H1 (cell line): ENCODE data around the gene TAF10. TPM values are rescaled to one million over a fixed set of nuclear protein-coding genes. Genes with fewer than 3 reads are reported as not detected.

Source experiments
- CTCF ChIA-PET: fragments of 300-600 bp; sonication (Branson Sonifier 250); formaldehyde crosslinking; loops from one replicate; lab custom pipeline; 2021; ENCODE audit not compliant: partially characterized antibody; lab: Charles Lee
- POLR2A ChIA-PET: fragments of 300-600 bp; sonication (Branson Sonifier 250); formaldehyde crosslinking; loops from one replicate; lab custom pipeline; 2021; ENCODE audit warnings: inconsistent platforms; ENCODE audit not compliant: partially characterized antibody; lab: Charles Lee
- DNase-seq, 2 experiments: peaks; one replicate each; pipeline versions ENCODE4 v3.0.0 to v3.0.0-alpha.2; 2010 to 2022; ENCODE audit warnings: low spot score in 2 of 2, low read depth in 1 of 2, mixed read lengths in 1 of 2
- FAIRE-seq: peaks from 2 replicates; lab custom pipeline; 2011; peaks lifted over from hg19 to GRCh38; lab: Jason Lieb, UNC
- H2AFZ ChIP-seq: 2 replicates; pipeline ENCODE4 v1.8.1; 2012; ENCODE audit warnings: low read length, inconsistent platforms
- H2AK5ac ChIP-seq: 2 replicates; pipeline ENCODE4 v1.6.1; 2013; ENCODE audit warnings: low read depth, low read length
- H2BK120ac ChIP-seq: replicated peaks from 2 replicates; pipeline ENCODE3; 2013; ENCODE audit warnings: low read depth, low read length, inconsistent platforms
- H2BK12ac ChIP-seq: 2 replicates; pipeline ENCODE4 v1.6.1; 2013; ENCODE audit warnings: low read depth, low read length
- H2BK15ac ChIP-seq: 2 replicates; pipeline ENCODE4 v1.6.1; 2013; ENCODE audit warnings: low read length
- H2BK20ac ChIP-seq: 2 replicates; pipeline ENCODE4 v1.6.1; 2013; ENCODE audit warnings: low read length
- H2BK5ac ChIP-seq: 2 replicates; pipeline ENCODE4 v1.6.1; 2013; ENCODE audit warnings: low read depth, low read length
- H3K14ac ChIP-seq: 2 replicates; pipeline ENCODE4 v1.6.1; 2013; ENCODE audit warnings: inconsistent platforms; ENCODE audit not compliant: insufficient read length
- H3K18ac ChIP-seq: 2 replicates; pipeline ENCODE4 v1.6.1; 2013; ENCODE audit warnings: low read length; ENCODE audit errors: extremely low read depth
- H3K23ac ChIP-seq: 2 replicates; pipeline ENCODE4 v1.6.1; 2013; ENCODE audit warnings: inconsistent platforms; ENCODE audit not compliant: insufficient read length
- H3K23me2 ChIP-seq: 2 replicates; pipeline ENCODE4 v1.6.1; 2013; ENCODE audit warnings: low read depth, low read length
- H3K27ac ChIP-seq: 2 replicates; pipeline ENCODE4 v1.6.1; 2011; ENCODE audit warnings: low read depth, low read length, inconsistent platforms
- H3K27me3 ChIP-seq, 4 experiments: replicated peaks in 1 of 4; 1 replicate in 1 of 4; 2 replicates in 3 of 4; pipeline versions ENCODE4 v1.6.1 to v1.8.1; 2011 to 2013; ENCODE audit warnings: low read length in 3 of 4, mild to moderate bottlenecking in 3 of 4, inconsistent platforms in 2 of 4, mixed read lengths in 2 of 4, moderate library complexity in 1 of 4; ENCODE audit not compliant: control insufficient read depth in 3 of 4, insufficient read depth in 3 of 4; ENCODE audit errors: extremely low read depth in 1 of 4
- H3K36me3 ChIP-seq, 4 experiments: 2 replicates each; pipeline versions ENCODE4 v1.6.1 to v1.8.1; 2011 to 2013; ENCODE audit warnings: mild to moderate bottlenecking in 4 of 4, low read length in 3 of 4, moderate library complexity in 2 of 4, control low read depth in 1 of 4, inconsistent platforms in 1 of 4; ENCODE audit not compliant: insufficient read depth in 4 of 4, control insufficient read depth in 2 of 4
- H3K4ac ChIP-seq: replicated peaks from 2 replicates; pipeline ENCODE3; 2013; ENCODE audit warnings: low read length, low read depth, mixed read lengths, inconsistent platforms; ENCODE audit not compliant: insufficient read length
- H3K4me1 ChIP-seq, 4 experiments: replicated peaks in 1 of 4; 1 replicate in 1 of 4; 2 replicates in 3 of 4; pipeline versions ENCODE4 v1.6.1 to v1.8.1; 2011 to 2013; ENCODE audit warnings: low read length in 3 of 4, inconsistent platforms in 2 of 4, mixed read lengths in 1 of 4; ENCODE audit not compliant: insufficient read depth in 4 of 4, control insufficient read depth in 3 of 4
- H3K4me2 ChIP-seq, 2 experiments: 2 replicates each; pipeline versions ENCODE4 v1.6.1 to v1.8.1; 2011 to 2013; ENCODE audit warnings: low read depth in 2 of 2, low read length in 2 of 2, control low read depth in 1 of 2, inconsistent platforms in 1 of 2, mild to moderate bottlenecking in 1 of 2; ENCODE audit not compliant: insufficient read depth in 1 of 2
- H3K4me3 ChIP-seq, 4 experiments: fragments of 200-600, 300-600 bp in 1 of 4; sonication (generic), shearing (Covaris generic), sonication (Bioruptor Twin) in 1 of 4; 2 replicates each; pipeline versions ENCODE4 v1.5.1 to v1.8.1; 2011 to 2016; ENCODE audit warnings: low read length in 4 of 4, low read depth in 3 of 4, control low read depth in 2 of 4, inconsistent platforms in 2 of 4, mild to moderate bottlenecking in 2 of 4, mixed read lengths in 1 of 4, moderate library complexity in 1 of 4; ENCODE audit not compliant: insufficient read depth in 2 of 4; ENCODE audit errors: extremely low read depth in 1 of 4
- H3K56ac ChIP-seq: replicated peaks from 2 replicates; pipeline ENCODE3; 2013; ENCODE audit warnings: low read depth, mild to moderate bottlenecking, mixed read lengths, low read length, inconsistent platforms; ENCODE audit not compliant: insufficient read length
- H3K79me1 ChIP-seq: 2 replicates; pipeline ENCODE4 v1.6.1; 2013; ENCODE audit warnings: low read depth, low read length, control low read depth
- H3K79me2 ChIP-seq, 2 experiments: 2 replicates each; pipeline versions ENCODE4 v1.6.1 to v1.8.1; 2012 to 2013; ENCODE audit warnings: low read length in 2 of 2, mild to moderate bottlenecking in 2 of 2, inconsistent platforms in 1 of 2; ENCODE audit not compliant: insufficient read depth in 2 of 2, control insufficient read depth in 1 of 2
- H3K9ac ChIP-seq, 4 experiments: replicated peaks in 1 of 4; 1 replicate in 1 of 4; 2 replicates in 3 of 4; pipeline versions ENCODE4 v1.6.1 to v1.8.1; 2011 to 2013; ENCODE audit warnings: low read depth in 3 of 4, low read length in 3 of 4, control low read depth in 2 of 4, mild to moderate bottlenecking in 2 of 4, moderate library complexity in 2 of 4, inconsistent platforms in 1 of 4; ENCODE audit errors: extremely low read depth in 1 of 4
- H3K9me3 ChIP-seq, 2 experiments: 2 replicates each; pipeline versions ENCODE4 v1.6.1 to v1.8.1; 2012 to 2013; ENCODE audit warnings: mild to moderate bottlenecking in 2 of 2, moderate library complexity in 2 of 2, control low read depth in 1 of 2, inconsistent platforms in 1 of 2, low read depth in 1 of 2, low read length in 1 of 2, mixed read lengths in 1 of 2; ENCODE audit not compliant: insufficient read depth in 2 of 2
- H4K20me1 ChIP-seq, 2 experiments: replicated peaks in 1 of 2; 2 replicates each; pipeline versions ENCODE3 to v1.8.1; 2011 to 2013; ENCODE audit warnings: inconsistent platforms in 2 of 2, low read length in 2 of 2, mild to moderate bottlenecking in 1 of 2; ENCODE audit not compliant: insufficient read depth in 2 of 2, control insufficient read depth in 1 of 2
- H4K5ac ChIP-seq: 2 replicates; pipeline ENCODE4 v1.6.1; 2013; ENCODE audit warnings: low read length, low read depth, mixed read lengths, inconsistent platforms; ENCODE audit not compliant: insufficient read length
- H4K8ac ChIP-seq: 2 replicates; pipeline ENCODE4 v1.8.0; 2013; ENCODE audit warnings: mild to moderate bottlenecking, moderate library complexity, low read length, inconsistent platforms; ENCODE audit not compliant: insufficient read depth; ENCODE audit errors: extremely low read depth
- H4K91ac ChIP-seq: replicated peaks from 2 replicates; pipeline ENCODE3; 2013; ENCODE audit warnings: low read length, mixed read lengths, inconsistent platforms; ENCODE audit not compliant: insufficient read length
- CEBPB ChIP-seq: IDR thresholded peaks from 2 replicates; pipeline ENCODE4 v1.6.1; 2012; ENCODE audit warnings: low read depth, low read length
- CHD1 ChIP-seq: IDR thresholded peaks from 2 replicates; pipeline ENCODE4 v1.6.1; 2012; ENCODE audit warnings: low read depth, low read length, improper control_type of control experiment
- CHD2 ChIP-seq: IDR thresholded peaks from 2 replicates; pipeline ENCODE4 v1.6.1; 2012; ENCODE audit warnings: low read length, improper control_type of control experiment
- HDAC6 ChIP-seq: IDR thresholded peaks from one replicate; pipeline ENCODE4 v1.7.1; 2012; ENCODE audit warnings: low read depth, mild to moderate bottlenecking, inconsistent platforms, low read length, moderate library complexity
- JUN ChIP-seq: IDR thresholded peaks from 2 replicates; pipeline ENCODE4 v1.6.1; 2011; ENCODE audit warnings: low read depth, mild to moderate bottlenecking, improper control_type of control experiment, low read length
- JUND ChIP-seq: IDR thresholded peaks from 2 replicates; pipeline ENCODE4 v1.6.1; 2011; ENCODE audit warnings: mild to moderate bottlenecking, improper control_type of control experiment, low read length
- MAFK ChIP-seq: IDR thresholded peaks from 2 replicates; pipeline ENCODE4 v1.6.1; 2012; ENCODE audit warnings: low read depth, mild to moderate bottlenecking, improper control_type of control experiment, low read length
- MAX ChIP-seq: IDR thresholded peaks from 2 replicates; pipeline ENCODE4 v1.6.1; 2012; ENCODE audit warnings: inconsistent platforms
- SAP30 ChIP-seq: fragments of 300-600 bp; sonication (generic); IDR thresholded peaks from 2 replicates; pipeline ENCODE4 v1.7.1; 2012; ENCODE audit warnings: low read length, moderate library complexity, mild to moderate bottlenecking, inconsistent platforms; ENCODE audit not compliant: insufficient read depth, insufficient replicate concordance
- TBP ChIP-seq: IDR thresholded peaks from 2 replicates; pipeline ENCODE4 v1.6.1; 2011; ENCODE audit warnings: low read depth, low read length, improper control_type of control experiment
- TCF12 ChIP-seq: IDR thresholded peaks from 2 replicates; pipeline ENCODE4 v1.6.1; 2011; ENCODE audit warnings: low read depth, mild to moderate bottlenecking, low read length
- WGBS, 2 experiments: shearing (Covaris generic) in 1 of 2; methylation state at CpG; one replicate each; pipeline versions ENCODE4 v1.1.6 to v1.1.7; 2013 to 2015; ENCODE audit warnings: low lambda C conversion rate in 2 of 2, mixed read lengths in 2 of 2, inconsistent platforms in 1 of 2, low coverage in 1 of 2, missing lambda C conversion rate in 1 of 2; ENCODE audit not compliant: insufficient replicate concordance in 2 of 2, insufficient coverage in 1 of 2, insufficient read length in 1 of 2; ENCODE audit errors: extremely low coverage in 1 of 2, missing lambda C conversion rate in 1 of 2; 5-methylcytosine and 5-hydroxymethylcytosine counted together
- polyA plus RNA-seq, 7 experiments: library from polyadenylated mRNA; depleted of rRNA in 3 of 7; stranded (reverse) in 5 of 7; unstranded in 2 of 7; fragments of >200 nt in 5 of 7; fragments of 200-250 nt in 2 of 7; gene quantifications; 1 replicate in 5 of 7; 2 replicates in 1 of 7; 4 replicates in 1 of 7; pipeline versions ENCODE4 v1.2.1 to v1.2.3, GENCODE V29; 2011 to 2013; ENCODE audit warnings: missing spikeins in 2 of 7, mixed read lengths in 2 of 7
- total RNA-seq: library from RNA; stranded (reverse); fragmentation: NEBNext Ultra II Directional; extraction: Animal tissue kit (Norgen Biotek cat#: 25700); gene quantifications from 2 replicates; pipeline ENCODE4 v1.2.1, GENCODE V29; 2021
- TF ChIP-seq, protein P1 (sequence below): IDR thresholded peaks from 2 replicates; pipeline ENCODE4 v1.6.1; 2011; ENCODE audit warnings: low read depth, mild to moderate bottlenecking, low read length; ENCODE audit not compliant: insufficient read depth

TAF10 gene
- total and polyA plus RNA-seq, 2 of the 8 experiments (the other 6 are each of a cell fraction or from before 2014, with no cell fraction given) = 128 to 213 TPM

DNA sequence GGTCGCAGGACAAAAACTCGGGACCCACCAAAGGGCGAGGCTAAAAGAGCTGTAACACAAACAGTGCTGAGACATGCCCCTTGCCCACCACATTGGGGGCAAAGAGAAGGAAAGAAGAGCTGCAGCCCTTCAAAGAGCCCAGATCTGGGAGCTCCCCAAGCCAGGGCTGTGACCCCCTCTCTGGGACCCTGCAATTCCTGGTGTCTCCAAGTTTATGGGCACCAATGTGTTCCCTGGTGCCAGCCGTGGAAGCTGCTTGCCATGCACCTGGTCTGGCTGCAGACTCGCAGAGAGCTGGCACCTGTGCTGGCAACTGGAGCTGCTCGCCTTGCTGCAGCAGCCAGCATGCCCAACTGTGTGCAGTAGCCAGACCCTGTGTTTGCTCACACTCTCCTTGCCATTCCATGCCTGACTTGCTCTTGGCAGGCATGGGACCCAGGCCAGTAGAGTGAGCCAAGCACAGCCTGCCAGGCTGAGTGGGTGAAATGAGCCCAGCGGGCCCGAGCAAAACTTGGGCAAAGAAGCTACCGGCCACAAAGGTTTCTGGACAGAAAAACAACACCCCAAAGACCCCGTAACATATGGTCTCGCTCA, 24.6 kb downstream of the TAF10 start:
- H4K5ac ChIP-seq = no peak overlapping the region
- H4K91ac ChIP-seq = peak overlapping the region; percentile 7
- H3K27ac ChIP-seq = peak overlapping the region; percentile 59; the same call in 1 of the 2 replicates
- WGBS, 2 experiments = 71% methylated on average over 11 of the region's 11 CpGs; no CpG with 5 or more reads in 1 of the 2 experiments
- H3K56ac ChIP-seq = no peak overlapping the region
- no peak overlapping the region for H2AK5ac ChIP-seq
- H3K79me1 ChIP-seq = no peaks in the 10 kb centered on the region; the same call in 1 of the 2 replicates
- no peaks in the 10 kb centered on the region for H3K23me2 ChIP-seq
- FAIRE-seq (no peak), DNase-seq (peak in 1 of 2 experiments; percentile 43)
- H3K36me3 ChIP-seq = no peaks in the 10 kb centered on the region
- no peak overlapping the region for H3K4ac ChIP-seq
- no peaks in the 10 kb centered on the region for H4K20me1 ChIP-seq
- H3K4me3 ChIP-seq = peak overlapping the region in 3 of 4 experiments; percentile 37 to 55 (median 49); a peak in 4 of 8 replicates
- no peak overlapping the region for H3K14ac ChIP-seq
- no peak overlapping the region for H3K23ac ChIP-seq
- H3K9ac ChIP-seq = peak overlapping the region in 1 of 4 experiments; percentile 29; a peak in 3 of 7 replicates
- no peaks in the 10 kb centered on the region for H3K27me3 ChIP-seq
- H3K9me3 ChIP-seq = peaks cover 0 to 4% of the 10 kb centered on the region in 2 experiments; a peak in 1 of 4 replicates
- ChIA-PET CTCF (interaction anchor here (0.7 to 3.0 kb wide), 11 partner anchors 7 to 319 kb away, joined by 3 to 11 read pairs (median 4); no protein-coding TSS in a partner anchor), POLR2A (interaction anchor here (1.1 to 1.7 kb wide), 3 partner anchors 9 to 32 kb away, joined by 3 to 4 read pairs (median 4); partner anchors contain the start of genes ILK and TPP1)
- H2BK15ac ChIP-seq = no peak overlapping the region
- peak overlapping the region; percentile 79 for H2AFZ ChIP-seq
- peak overlapping the region; percentile 78; the same call in 1 of the 2 replicates for H2BK5ac ChIP-seq
- no peak overlapping the region for H2BK20ac ChIP-seq
- H3K4me2 ChIP-seq = peak overlapping the region in 1 of 2 experiments; percentile 83; a peak in 2 of 4 replicates
- H3K79me2 ChIP-seq = no peaks in the 10 kb centered on the region
- H3K4me1 ChIP-seq = peaks cover 0 to 16% (median 10%) of the 10 kb centered on the region in 4 experiments; a peak in 5 of 7 replicates
- H2BK12ac ChIP-seq = no peak overlapping the region
- no peak overlapping the region for H2BK120ac ChIP-seq
- H4K8ac ChIP-seq = no peak overlapping the region
- H3K18ac ChIP-seq = peak overlapping the region; percentile 48; the same call in 1 of the 2 replicates
- no peak for TF ChIP-seq MAFK
- no peak for TF ChIP-seq CHD2
- TF ChIP-seq SAP30 = no peak
- TF ChIP-seq CEBPB = no peak
- no peak for TF ChIP-seq TCF12
- no peak for TF ChIP-seq JUND
- no peak for TF ChIP-seq TBP
- no peak for TF ChIP-seq HDAC6
- no peak for TF ChIP-seq CHD1
- no peak for TF ChIP-seq JUN
- TF ChIP-seq, protein P1, sequence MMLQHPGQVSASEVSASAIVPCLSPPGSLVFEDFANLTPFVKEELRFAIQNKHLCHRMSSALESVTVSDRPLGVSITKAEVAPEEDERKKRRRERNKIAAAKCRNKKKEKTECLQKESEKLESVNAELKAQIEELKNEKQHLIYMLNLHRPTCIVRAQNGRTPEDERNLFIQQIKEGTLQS = no peak
- TF ChIP-seq MAX = no peak
